HEK293 (cell line): Measurements from ENCODE around the gene PDRG1.

Experiments
- FEZF1 ChIP-seq: fragments of 450-650 bp; formaldehyde crosslinking; IDR thresholded peaks from 2 replicates; pipeline ENCODE4 v1.5.1; 2016; ENCODE audit warnings: missing biosample characterization, missing genetic modification characterization
- GLI4 ChIP-seq: fragments of 450-650 bp; formaldehyde crosslinking; IDR thresholded peaks from 2 replicates; pipeline ENCODE4 v1.5.1; 2016; ENCODE audit warnings: missing biosample characterization, missing genetic modification characterization
- INSM2 ChIP-seq: fragments of 450-650 bp; formaldehyde crosslinking; IDR thresholded peaks from 2 replicates; pipeline ENCODE4 v1.5.1; 2016; ENCODE audit warnings: missing biosample characterization, missing genetic modification characterization
- KLF7 ChIP-seq: fragments of 450-650 bp; formaldehyde crosslinking; IDR thresholded peaks from 2 replicates; pipeline ENCODE4 v1.5.1; 2016; ENCODE audit warnings: missing biosample characterization, missing genetic modification characterization, borderline replicate concordance
- SP2 ChIP-seq: fragments of 450-650 bp; formaldehyde crosslinking; IDR thresholded peaks from 2 replicates; pipeline ENCODE4 v1.5.1; 2016; ENCODE audit warnings: missing biosample characterization, missing genetic modification characterization
- ZBTB20 ChIP-seq: fragments of 450-650 bp; formaldehyde crosslinking; IDR thresholded peaks from 2 replicates; pipeline ENCODE4 v1.5.1; 2016; ENCODE audit warnings: missing biosample characterization, missing genetic modification characterization
- ZNF239 ChIP-seq: fragments of 450-650 bp; formaldehyde crosslinking; IDR thresholded peaks from 2 replicates; pipeline ENCODE4 v1.5.1; 2016; ENCODE audit warnings: missing biosample characterization, missing genetic modification characterization
- ZNF26 ChIP-seq: fragments of 450-650 bp; formaldehyde crosslinking; IDR thresholded peaks from 2 replicates; pipeline ENCODE4 v1.5.1; 2016; ENCODE audit warnings: missing biosample characterization, missing genetic modification characterization
- ZNF280C ChIP-seq: fragments of 450-650 bp; formaldehyde crosslinking; IDR thresholded peaks from 2 replicates; pipeline ENCODE4 v1.5.1; 2016; ENCODE audit warnings: missing biosample characterization, missing genetic modification characterization
- ZNF394 ChIP-seq: fragments of 450-650 bp; formaldehyde crosslinking; IDR thresholded peaks from 2 replicates; pipeline ENCODE4 v1.5.1; 2016; ENCODE audit warnings: missing biosample characterization, missing genetic modification characterization, mild to moderate bottlenecking, moderate library complexity, borderline replicate concordance
- ZNF426 ChIP-seq: fragments of 450-650 bp; formaldehyde crosslinking; IDR thresholded peaks from 2 replicates; pipeline ENCODE4 v1.5.1; 2017; ENCODE audit warnings: missing biosample characterization, missing genetic modification characterization, mild to moderate bottlenecking, inconsistent platforms, moderate library complexity
- ZNF48 ChIP-seq: fragments of 450-650 bp; formaldehyde crosslinking; IDR thresholded peaks from 2 replicates; pipeline ENCODE4 v1.5.1; 2016; ENCODE audit warnings: missing biosample characterization, missing genetic modification characterization
- ZNF521 ChIP-seq: fragments of 450-650 bp; formaldehyde crosslinking; IDR thresholded peaks from 2 replicates; pipeline ENCODE4 v1.5.1; 2017; ENCODE audit warnings: missing biosample characterization, mild to moderate bottlenecking, missing genetic modification characterization
- ZNF701 ChIP-seq: fragments of 450-650 bp; formaldehyde crosslinking; IDR thresholded peaks from 2 replicates; pipeline ENCODE4 v1.5.1; 2016; ENCODE audit warnings: missing biosample characterization, missing genetic modification characterization
- ZNF792 ChIP-seq: fragments of 450-650 bp; formaldehyde crosslinking; IDR thresholded peaks from 2 replicates; pipeline ENCODE4 v1.5.1; 2016; ENCODE audit warnings: missing biosample characterization, missing genetic modification characterization
- ZNF837 ChIP-seq: fragments of 450-650 bp; formaldehyde crosslinking; IDR thresholded peaks from 2 replicates; pipeline ENCODE4 v1.5.1; 2016; ENCODE audit warnings: missing biosample characterization, missing genetic modification characterization
- ZNF843 ChIP-seq: fragments of 450-650 bp; formaldehyde crosslinking; IDR thresholded peaks from 2 replicates; pipeline ENCODE4 v1.5.1; 2016; ENCODE audit warnings: missing biosample characterization, missing genetic modification characterization
- TF ChIP-seq, protein P1 (sequence below): fragments of 450-650 bp; formaldehyde crosslinking; conservative IDR thresholded peaks from 2 replicates; pipeline ENCODE4 v1.5.1; 2016; ENCODE audit warnings: low read depth, missing biosample characterization, missing genetic modification characterization
- TF ChIP-seq, protein P2 (sequence below): fragments of 450-650 bp; formaldehyde crosslinking; IDR thresholded peaks from 2 replicates; pipeline ENCODE4 v1.5.1; 2017; ENCODE audit warnings: missing biosample characterization, missing genetic modification characterization
- TF ChIP-seq, protein P3 (sequence below): fragments of 450-650 bp; formaldehyde crosslinking; IDR thresholded peaks from 2 replicates; pipeline ENCODE4 v1.5.0; 2017; ENCODE audit warnings: missing biosample characterization, missing genetic modification characterization, borderline replicate concordance
- TF ChIP-seq, protein P4 (sequence below): fragments of 450-650 bp; formaldehyde crosslinking; IDR thresholded peaks from 2 replicates; pipeline ENCODE4 v1.5.1; 2016; ENCODE audit warnings: missing biosample characterization, missing genetic modification characterization

The PDRG1 gene

DNA sequence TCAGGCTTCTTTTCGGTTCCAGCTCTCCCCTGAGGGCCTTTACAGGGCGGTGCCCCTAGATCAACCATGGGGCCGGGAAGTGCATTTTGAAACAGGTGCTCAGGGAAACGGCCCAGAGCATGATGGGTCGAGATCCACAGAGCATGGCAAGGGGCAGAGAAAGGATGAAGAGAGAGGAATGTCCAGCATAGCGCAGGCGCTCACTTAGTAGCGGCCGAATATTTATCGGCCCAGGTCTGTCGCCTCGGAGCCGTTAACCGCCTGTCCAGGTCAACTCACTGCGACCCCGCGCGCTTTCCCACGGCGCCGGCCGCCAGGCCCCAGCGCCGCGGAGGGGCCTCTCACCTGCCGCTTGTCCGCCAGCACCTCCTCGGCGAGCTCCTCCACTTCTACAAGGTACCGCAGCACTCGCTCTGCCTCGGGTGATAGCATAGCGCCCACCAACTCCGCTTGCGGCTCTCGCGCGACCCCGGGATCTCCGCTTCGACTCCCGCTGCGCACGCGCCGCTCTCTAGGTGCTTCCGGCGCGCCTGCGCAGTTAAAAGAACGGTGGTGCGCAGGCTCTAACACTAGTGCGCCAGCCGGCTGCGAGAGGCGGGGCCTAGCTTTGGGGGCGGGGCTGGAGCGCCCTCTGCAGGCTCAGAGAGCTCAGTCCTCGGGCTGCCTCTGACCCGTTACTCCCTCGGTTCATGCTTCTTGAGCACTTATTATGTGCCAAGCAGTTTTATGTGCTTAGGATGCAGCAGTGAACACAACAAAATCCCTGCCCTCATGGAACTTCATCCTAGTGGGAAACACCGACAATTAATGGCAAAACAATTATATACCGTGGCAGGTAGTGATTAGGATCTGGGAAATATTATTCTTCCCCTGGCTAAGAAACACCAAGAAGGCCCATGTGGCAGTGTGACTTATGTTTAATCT is at the start of gene PDRG1 (continued):
- TF ChIP-seq, protein P1, sequence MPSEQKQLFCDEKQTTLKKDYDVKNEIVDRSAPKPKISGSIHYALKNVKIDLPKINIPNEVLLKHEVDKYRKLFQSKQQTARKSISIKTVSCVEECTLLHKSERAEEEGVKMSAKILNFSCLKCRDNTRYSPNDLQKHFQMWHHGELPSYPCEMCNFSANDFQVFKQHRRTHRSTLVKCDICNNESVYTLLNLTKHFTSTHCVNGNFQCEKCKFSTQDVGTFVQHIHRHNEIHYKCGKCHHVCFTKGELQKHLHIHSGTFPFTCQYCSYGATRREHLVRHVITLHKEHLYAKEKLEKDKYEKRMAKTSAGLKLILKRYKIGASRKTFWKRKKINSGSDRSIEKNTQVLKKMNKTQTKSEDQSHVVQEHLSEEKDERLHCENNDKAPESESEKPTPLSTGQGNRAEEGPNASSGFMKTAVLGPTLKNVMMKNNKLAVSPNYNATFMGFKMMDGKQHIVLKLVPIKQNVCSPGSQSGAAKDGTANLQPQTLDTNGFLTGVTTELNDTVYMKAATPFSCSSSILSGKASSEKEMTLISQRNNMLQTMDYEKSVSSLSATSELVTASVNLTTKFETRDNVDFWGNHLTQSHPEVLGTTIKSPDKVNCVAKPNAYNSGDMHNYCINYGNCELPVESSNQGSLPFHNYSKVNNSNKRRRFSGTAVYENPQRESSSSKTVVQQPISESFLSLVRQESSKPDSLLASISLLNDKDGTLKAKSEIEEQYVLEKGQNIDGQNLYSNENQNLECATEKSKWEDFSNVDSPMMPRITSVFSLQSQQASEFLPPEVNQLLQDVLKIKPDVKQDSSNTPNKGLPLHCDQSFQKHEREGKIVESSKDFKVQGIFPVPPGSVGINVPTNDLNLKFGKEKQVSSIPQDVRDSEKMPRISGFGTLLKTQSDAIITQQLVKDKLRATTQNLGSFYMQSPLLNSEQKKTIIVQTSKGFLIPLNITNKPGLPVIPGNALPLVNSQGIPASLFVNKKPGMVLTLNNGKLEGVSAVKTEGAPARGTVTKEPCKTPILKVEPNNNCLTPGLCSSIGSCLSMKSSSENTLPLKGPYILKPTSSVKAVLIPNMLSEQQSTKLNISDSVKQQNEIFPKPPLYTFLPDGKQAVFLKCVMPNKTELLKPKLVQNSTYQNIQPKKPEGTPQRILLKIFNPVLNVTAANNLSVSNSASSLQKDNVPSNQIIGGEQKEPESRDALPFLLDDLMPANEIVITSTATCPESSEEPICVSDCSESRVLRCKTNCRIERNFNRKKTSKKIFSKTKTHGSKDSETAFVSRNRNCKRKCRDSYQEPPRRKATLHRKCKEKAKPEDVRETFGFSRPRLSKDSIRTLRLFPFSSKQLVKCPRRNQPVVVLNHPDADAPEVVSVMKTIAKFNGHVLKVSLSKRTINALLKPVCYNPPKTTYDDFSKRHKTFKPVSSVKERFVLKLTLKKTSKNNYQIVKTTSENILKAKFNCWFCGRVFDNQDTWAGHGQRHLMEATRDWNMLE (tag by site-specific recombination) = peak; percentile 19; the same call in 1 of the 2 replicates
- TF ChIP-seq, protein P2, sequence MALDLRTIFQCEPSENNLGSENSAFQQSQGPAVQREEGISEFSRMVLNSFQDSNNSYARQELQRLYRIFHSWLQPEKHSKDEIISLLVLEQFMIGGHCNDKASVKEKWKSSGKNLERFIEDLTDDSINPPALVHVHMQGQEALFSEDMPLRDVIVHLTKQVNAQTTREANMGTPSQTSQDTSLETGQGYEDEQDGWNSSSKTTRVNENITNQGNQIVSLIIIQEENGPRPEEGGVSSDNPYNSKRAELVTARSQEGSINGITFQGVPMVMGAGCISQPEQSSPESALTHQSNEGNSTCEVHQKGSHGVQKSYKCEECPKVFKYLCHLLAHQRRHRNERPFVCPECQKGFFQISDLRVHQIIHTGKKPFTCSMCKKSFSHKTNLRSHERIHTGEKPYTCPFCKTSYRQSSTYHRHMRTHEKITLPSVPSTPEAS (tag by site-specific recombination) = no peak
- TF ChIP-seq ZNF48 (tag by site-specific recombination) (no peak), ZBTB20 (no peak), ZNF701 (tag by site-specific recombination) (no peak), SP2 (tag by site-specific recombination) (peak; percentile 75), ZNF26 (no peak), ZNF394 (peak; percentile 44; the same call in 1 of the 2 replicates), ZNF426 (no peak), ZNF521 (tag by site-specific recombination) (no peak), INSM2 (no peak), ZNF239 (tag by site-specific recombination) (no peak), ZNF792 (tag by site-specific recombination) (no peak), FEZF1 (tag by site-specific recombination) (no peak), KLF7 (tag by site-specific recombination) (no peak), GLI4 (no peak), ZNF280C (no peak), ZNF837 (0 out of 2 replicates have a peak, but pooled peaks have one; percentile 32), ZNF843 (tag by site-specific recombination) (no peak)
- TF ChIP-seq, protein P3, sequence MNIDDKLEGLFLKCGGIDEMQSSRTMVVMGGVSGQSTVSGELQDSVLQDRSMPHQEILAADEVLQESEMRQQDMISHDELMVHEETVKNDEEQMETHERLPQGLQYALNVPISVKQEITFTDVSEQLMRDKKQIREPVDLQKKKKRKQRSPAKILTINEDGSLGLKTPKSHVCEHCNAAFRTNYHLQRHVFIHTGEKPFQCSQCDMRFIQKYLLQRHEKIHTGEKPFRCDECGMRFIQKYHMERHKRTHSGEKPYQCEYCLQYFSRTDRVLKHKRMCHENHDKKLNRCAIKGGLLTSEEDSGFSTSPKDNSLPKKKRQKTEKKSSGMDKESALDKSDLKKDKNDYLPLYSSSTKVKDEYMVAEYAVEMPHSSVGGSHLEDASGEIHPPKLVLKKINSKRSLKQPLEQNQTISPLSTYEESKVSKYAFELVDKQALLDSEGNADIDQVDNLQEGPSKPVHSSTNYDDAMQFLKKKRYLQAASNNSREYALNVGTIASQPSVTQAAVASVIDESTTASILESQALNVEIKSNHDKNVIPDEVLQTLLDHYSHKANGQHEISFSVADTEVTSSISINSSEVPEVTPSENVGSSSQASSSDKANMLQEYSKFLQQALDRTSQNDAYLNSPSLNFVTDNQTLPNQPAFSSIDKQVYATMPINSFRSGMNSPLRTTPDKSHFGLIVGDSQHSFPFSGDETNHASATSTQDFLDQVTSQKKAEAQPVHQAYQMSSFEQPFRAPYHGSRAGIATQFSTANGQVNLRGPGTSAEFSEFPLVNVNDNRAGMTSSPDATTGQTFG (tag by site-specific recombination) = no peak
- TF ChIP-seq, protein P4, sequence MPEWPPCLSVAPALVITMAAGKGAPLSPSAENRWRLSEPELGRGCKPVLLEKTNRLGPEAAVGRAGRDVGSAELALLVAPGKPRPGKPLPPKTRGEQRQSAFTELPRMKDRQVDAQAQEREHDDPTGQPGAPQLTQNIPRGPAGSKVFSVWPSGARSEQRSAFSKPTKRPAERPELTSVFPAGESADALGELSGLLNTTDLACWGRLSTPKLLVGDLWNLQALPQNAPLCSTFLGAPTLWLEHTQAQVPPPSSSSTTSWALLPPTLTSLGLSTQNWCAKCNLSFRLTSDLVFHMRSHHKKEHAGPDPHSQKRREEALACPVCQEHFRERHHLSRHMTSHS (tag by site-specific recombination) = no peak
